Prostate gland (tissue), 2 donors: Measurements from ENCODE around the gene UBE2U. TPM values are rescaled to one million over a fixed set of nuclear protein-coding genes. Genes with fewer than 3 reads are reported as not detected.
"Not testable (repeated sequence)": the region's sequence is repeated elsewhere in the genome, so short reads cannot be mapped to it uniquely, and the experiment has no call there.

ENCODE experiments used
- DNase-seq: peaks from one replicate; pipeline ENCODE4 v3.0.0-alpha.2; 2019; ENCODE audit warnings: low spot score
- H3K27ac ChIP-seq, 2 donors: fragments of 200-600 bp; sonication (generic); 2 replicates each; pipeline ENCODE4 v1.5.1; 2017 to 2019
- H3K27me3 ChIP-seq: fragments of 200-600 bp; sonication (generic); replicated peaks from 2 replicates; pipeline ENCODE4 v1.5.1; 2019; ENCODE audit not compliant: insufficient read depth
- H3K36me3 ChIP-seq, 2 donors: fragments of 200-600 bp; sonication (generic); 1 replicate in 1 of 2; 2 replicates in 1 of 2; pipeline versions ENCODE4 v1.5.1 to v1.8.1; 2017 to 2019
- H3K4me1 ChIP-seq: fragments of 200-600 bp; sonication (generic); replicated peaks from 2 replicates; pipeline ENCODE4 v1.5.1; 2019
- H3K4me3 ChIP-seq, 2 donors: fragments of 200-600 bp; sonication (generic); 2 replicates each; pipeline ENCODE4 v1.5.1; 2017 to 2019
- H3K9me3 ChIP-seq: fragments of 200-600 bp; sonication (generic); 2 replicates; pipeline ENCODE4 v1.5.1; 2017
- CTCF ChIP-seq, 4 experiments: fragments of 200-600 bp in 2 of 4; fragments of 450-650 bp in 2 of 4; sonication (generic) in 2 of 4; IDR thresholded peaks; 1 replicate in 3 of 4; 2 replicates in 1 of 4; pipeline ENCODE4 v1.5.1; 2016 to 2019; ENCODE audit warnings: antibody characterized with exemption in 4 of 4, mild to moderate bottlenecking in 2 of 4, moderate library complexity in 2 of 4
- POLR2A ChIP-seq: fragments of 450-650 bp; IDR thresholded peaks from one replicate; pipeline ENCODE4 v1.6.1; 2016; ENCODE audit warnings: antibody characterized with exemption, mild to moderate bottlenecking
- POLR2AphosphoS5 ChIP-seq: sonication (generic); formaldehyde crosslinking; IDR thresholded peaks from one replicate; pipeline ENCODE4 v1.6.1; 2017; ENCODE audit warnings: antibody characterized with exemption
- WGBS: methylation state at CpG from one replicate; pipeline ENCODE4 v1.1.5; 2018; 5-methylcytosine and 5-hydroxymethylcytosine counted together
- intact Hi-C: fragments of 100-400 bp; cut with DNase I; formaldehyde crosslinking; loops from one replicate; pipeline ENCODE4 v1.14.2; 2022
- total RNA-seq, 2 donors: library from RNA; depleted of rRNA; stranded (reverse); fragments of >200 nt; gene quantifications; one replicate each; pipeline ENCODE4 v1.1.0, GENCODE V29; 2016

UBE2U gene
- total RNA-seq, 2 donors from 2014 or later, result 1.8 TPM; not detected in 1

DNA sequence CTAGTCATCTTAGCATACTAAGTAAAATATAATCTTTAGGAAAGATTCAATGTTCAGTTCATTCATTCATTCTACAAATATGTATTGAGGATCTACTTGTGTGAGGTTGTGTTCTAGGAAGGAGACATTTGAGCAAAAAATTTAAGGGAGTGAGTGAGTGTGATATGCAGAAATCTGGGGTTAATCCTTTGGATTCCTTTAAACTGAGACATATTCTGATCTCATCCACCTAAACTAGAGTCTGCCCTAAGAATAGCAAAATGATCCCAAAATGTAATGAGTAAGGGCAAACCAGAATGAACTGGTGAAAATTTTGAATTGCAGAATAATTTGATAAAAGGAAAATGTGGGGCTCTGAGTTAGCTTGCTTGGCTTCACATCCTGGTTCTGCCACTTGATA, 8.6 kb downstream of the UBE2U start:
- H3K4me3 ChIP-seq, result no peak overlapping the region
- TF ChIP-seq CTCF (IDR thresholded peaks at IDR 0.05), result no peak
- TF ChIP-seq POLR2A, result no peak
- no peak for TF ChIP-seq POLR2AphosphoS5
- no peaks in the 10 kb centered on the region for H3K36me3 ChIP-seq
- no peaks in the 10 kb centered on the region for H3K4me1 ChIP-seq
- H3K9me3 ChIP-seq, result no peaks in the 10 kb centered on the region
- no peak for DNase-seq
- intact Hi-C loops, result no loop called here
- H3K27me3 ChIP-seq, result no peaks in the 10 kb centered on the region
- no peak overlapping the region for H3K27ac ChIP-seq

- intact Hi-C loops, result no loop called here
- DNase-seq, result no peak
These were observed 12.2 kb downstream of the UBE2U start for GRCh38 chr1:64215576-64215975.

DNA sequence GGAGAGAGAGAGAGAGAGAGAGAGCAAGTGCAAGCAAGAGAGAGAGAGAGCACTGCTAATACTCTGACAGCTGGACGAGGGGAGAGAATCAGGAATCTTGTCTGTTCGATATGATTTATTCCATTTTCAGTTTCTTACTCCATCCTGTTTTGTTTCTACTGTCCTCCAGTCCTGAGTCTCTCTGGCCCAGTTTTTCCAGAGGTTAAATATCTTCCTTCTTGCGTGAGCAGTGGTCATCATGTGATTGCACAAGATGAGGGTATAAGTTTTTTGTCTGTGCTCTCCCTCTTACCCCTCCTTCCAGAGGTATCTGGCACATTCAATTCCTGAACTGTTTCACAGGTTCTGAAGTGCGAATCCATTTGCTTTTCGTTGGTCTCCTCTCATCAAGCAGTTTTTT, 16.8 kb downstream of the UBE2U start:
- Histone ChIP-seq H3K36me3 (no peaks in the 10 kb centered on the region), H3K27me3 (no peaks in the 10 kb centered on the region), H3K27ac (no peak overlapping the region), H3K4me1 (no peaks in the 10 kb centered on the region), H3K9me3 (no peaks in the 10 kb centered on the region), H3K4me3 (no peak overlapping the region)
- no peak for TF ChIP-seq CTCF (IDR thresholded peaks at IDR 0.05)
- TF ChIP-seq POLR2A, result no peak
- TF ChIP-seq POLR2AphosphoS5, result no peak
- intact Hi-C loops, result no loop called here
- DNase-seq, result no peak
- 86% methylated on average over 5 of the region's 5 CpGs for WGBS

More at GRCh38 chr1:64215576-64215975, 12.2 kb downstream of the UBE2U start:
- TF ChIP-seq POLR2AphosphoS5, result no peak
- TF ChIP-seq CTCF (IDR thresholded peaks at IDR 0.05), result no peak
- TF ChIP-seq POLR2A, result no peak
- Histone ChIP-seq H3K36me3 (no peaks in the 10 kb centered on the region), H3K9me3 (no peaks in the 10 kb centered on the region), H3K4me1 (no peaks in the 10 kb centered on the region), H3K27ac (no peak overlapping the region), H3K27me3 (no peaks in the 10 kb centered on the region), H3K4me3 (no peak overlapping the region)
- 91% methylated on average over 3 of the region's 3 CpGs for WGBS

GRCh38 chr1:64223329-64224151, 20.1 kb downstream of the UBE2U start:
- Histone ChIP-seq H3K9me3 (no peaks in the 10 kb centered on the region), H3K27me3 (no peaks in the 10 kb centered on the region), H3K4me3 (no peak overlapping the region), H3K4me1 (no peaks in the 10 kb centered on the region), H3K27ac (no peak overlapping the region), H3K36me3 (no peaks in the 10 kb centered on the region)
- intact Hi-C loops, result no loop called here
- TF ChIP-seq POLR2AphosphoS5 (no peak), CTCF (IDR thresholded peaks at IDR 0.05) (no peak), POLR2A (no peak)
- 79% methylated on average over 7 of the region's 7 CpGs for WGBS
- DNase-seq, result no peak

GRCh38 chr1:64224236-64224635, 20.8 kb downstream of the UBE2U start:
- H3K36me3 ChIP-seq, H3K27ac ChIP-seq, H3K4me3 ChIP-seq, intact Hi-C loops, H3K27me3 ChIP-seq, DNase-seq, H3K4me1 ChIP-seq, H3K9me3 ChIP-seq: not testable (repeated sequence)
- WGBS, result 96% methylated on average over 7 of the region's 7 CpGs
